H9 (cell line): ENCODE results near the gene TRIM28. TPM values are rescaled to one million over a fixed set of nuclear protein-coding genes. Genes with fewer than 3 reads are reported as not detected.
"Not testable (repeated sequence)": the region's sequence is repeated elsewhere in the genome, so short reads cannot be mapped to it uniquely, and the experiment has no call there.

Experiments used
- DNase-seq: peaks from one replicate; pipeline ENCODE4 v3.0.0-alpha.2; 2017
- H2AFZ ChIP-seq: one replicate; pipeline ENCODE4 v1.6.1; 2013; ENCODE audit warnings: mild to moderate bottlenecking, low read length, control low read depth, moderate library complexity
- H2AK5ac ChIP-seq: 2 replicates; pipeline ENCODE4 v1.6.1; 2013; ENCODE audit warnings: low read length, control low read depth, mixed read lengths; ENCODE audit not compliant: insufficient read length
- H2BK120ac ChIP-seq: one replicate; pipeline ENCODE4 v1.6.1; 2013; ENCODE audit warnings: low read depth, mild to moderate bottlenecking, low read length, control low read depth, inconsistent platforms; ENCODE audit not compliant: poor library complexity, severe bottlenecking
- H2BK12ac ChIP-seq: 2 replicates; pipeline ENCODE4 v1.6.1; 2013; ENCODE audit warnings: low read length, control low read depth, mixed read lengths, low read depth; ENCODE audit not compliant: insufficient read length
- H2BK15ac ChIP-seq: 2 replicates; pipeline ENCODE4 v1.6.1; 2013; ENCODE audit warnings: low read depth, low read length, control low read depth
- H2BK20ac ChIP-seq: one replicate; pipeline ENCODE4 v1.6.1; 2013; ENCODE audit warnings: low read depth, mild to moderate bottlenecking, low read length, control low read depth, inconsistent platforms; ENCODE audit not compliant: poor library complexity, severe bottlenecking
- H2BK5ac ChIP-seq: 2 replicates; pipeline ENCODE4 v1.6.1; 2013; ENCODE audit warnings: low read length, control low read depth, mixed read lengths; ENCODE audit not compliant: insufficient read length
- H3K14ac ChIP-seq: 2 replicates; pipeline ENCODE4 v1.6.1; 2013; ENCODE audit warnings: low read length, control low read depth; ENCODE audit not compliant: insufficient read depth
- H3K18ac ChIP-seq: 2 replicates; pipeline ENCODE4 v1.6.1; 2013; ENCODE audit warnings: low read depth, mild to moderate bottlenecking, mixed read lengths, low read length, control low read depth; ENCODE audit not compliant: insufficient read length
- H3K23ac ChIP-seq: 2 replicates; pipeline ENCODE4 v1.6.1; 2013; ENCODE audit warnings: low read length, control low read depth, mixed read lengths, low read depth; ENCODE audit not compliant: insufficient read length
- H3K23me2 ChIP-seq: 2 replicates; pipeline ENCODE4 v1.6.1; 2013; ENCODE audit warnings: low read depth, mild to moderate bottlenecking, mixed read lengths, low read length, control low read depth; ENCODE audit not compliant: insufficient read length, poor library complexity, severe bottlenecking
- H3K27ac ChIP-seq: 2 replicates; pipeline ENCODE4 v1.5.1; 2013; ENCODE audit warnings: low read length, control low read depth, mixed read lengths, low read depth; ENCODE audit not compliant: insufficient read length
- H3K27me3 ChIP-seq: 2 replicates; pipeline ENCODE4 v1.6.1; 2013; ENCODE audit warnings: low read length, control low read depth, inconsistent platforms; ENCODE audit not compliant: insufficient read depth
- H3K4ac ChIP-seq: 2 replicates; pipeline ENCODE4 v1.6.1; 2013; ENCODE audit warnings: low read depth, mild to moderate bottlenecking, control low read depth, inconsistent platforms, low read length, moderate library complexity
- H3K4me1 ChIP-seq: 2 replicates; pipeline ENCODE4 v1.6.1; 2013; ENCODE audit warnings: low read length, control low read depth, inconsistent platforms; ENCODE audit not compliant: insufficient read depth
- H3K4me2 ChIP-seq: 2 replicates; pipeline ENCODE4 v1.6.1; 2013; ENCODE audit warnings: low read length, control low read depth, mixed read lengths; ENCODE audit not compliant: insufficient read length, insufficient read depth
- H3K56ac ChIP-seq: 2 replicates; pipeline ENCODE4 v1.6.1; 2013; ENCODE audit warnings: low read depth, mild to moderate bottlenecking, mixed read lengths, low read length, control low read depth; ENCODE audit not compliant: insufficient read length
- H3K79me1 ChIP-seq: 2 replicates; pipeline ENCODE4 v1.6.1; 2013; ENCODE audit warnings: low read depth, mild to moderate bottlenecking, moderate library complexity, low read length, control low read depth, inconsistent platforms; ENCODE audit not compliant: insufficient read depth, poor library complexity, severe bottlenecking
- H3K79me2 ChIP-seq: 2 replicates; pipeline ENCODE4 v1.6.1; 2013; ENCODE audit warnings: low read length, control low read depth, inconsistent platforms; ENCODE audit not compliant: insufficient read depth
- H3K9ac ChIP-seq: 2 replicates; pipeline ENCODE4 v1.6.1; 2013; ENCODE audit warnings: low read length, control low read depth, mixed read lengths; ENCODE audit not compliant: insufficient read length; ENCODE audit errors: extremely low read depth
- H3K9me3 ChIP-seq: one replicate; pipeline ENCODE4 v1.6.1; 2013; ENCODE audit warnings: low read depth, low read length, inconsistent platforms; ENCODE audit not compliant: control insufficient read depth
- H3T11ph ChIP-seq: one replicate; pipeline ENCODE4 v1.6.1; 2013; ENCODE audit warnings: mild to moderate bottlenecking, low read length, control low read depth, inconsistent platforms
- H4K20me1 ChIP-seq: one replicate; pipeline ENCODE4 v1.6.1; 2013; ENCODE audit not compliant: control insufficient read depth, insufficient read length, insufficient read depth
- H4K5ac ChIP-seq: 2 replicates; pipeline ENCODE4 v1.6.1; 2013; ENCODE audit warnings: low read depth, mild to moderate bottlenecking, mixed read lengths, low read length, control low read depth; ENCODE audit not compliant: insufficient read length
- H4K8ac ChIP-seq: replicated peaks from 2 replicates; pipeline ENCODE4 v1.6.1; 2013; ENCODE audit warnings: low read length, control low read depth, mixed read lengths, low read depth; ENCODE audit not compliant: insufficient read length
- H4K91ac ChIP-seq: 2 replicates; pipeline ENCODE4 v1.6.1; 2013; ENCODE audit warnings: low read depth, mild to moderate bottlenecking, moderate library complexity, mixed read lengths, low read length, control low read depth; ENCODE audit not compliant: insufficient read length
- H3K27ac Mint-ChIP-seq, 3 experiments: 2 replicates in 2 of 3; 3 replicates in 1 of 3; pipeline ENCODE4 v1.8.0; 2020 to 2021; ENCODE audit warnings: mixed read lengths in 3 of 3, mild to moderate bottlenecking in 1 of 3, moderate library complexity in 1 of 3
- H3K27me3 Mint-ChIP-seq: 2 replicates; pipeline ENCODE4 v1.8.0; 2021; ENCODE audit warnings: low read depth, mild to moderate bottlenecking, moderate library complexity, mixed read lengths
- H3K36me3 Mint-ChIP-seq, 3 experiments: 2 replicates in 2 of 3; 3 replicates in 1 of 3; pipeline ENCODE4 v1.8.0; 2020 to 2021; ENCODE audit warnings: low read depth in 3 of 3, mixed read lengths in 3 of 3; ENCODE audit not compliant: insufficient read depth in 1 of 3
- H3K4me1 Mint-ChIP-seq, 2 experiments: 2 replicates each; pipeline ENCODE4 v1.8.0; 2020; ENCODE audit warnings: mixed read lengths in 2 of 2
- H3K4me3 Mint-ChIP-seq, 2 experiments: 2 replicates in 1 of 2; 3 replicates in 1 of 2; pipeline ENCODE4 v1.8.0; 2020 to 2021; ENCODE audit warnings: mild to moderate bottlenecking in 2 of 2, mixed read lengths in 2 of 2, moderate library complexity in 1 of 2
- H3K9me3 Mint-ChIP-seq, 2 experiments: 2 replicates in 1 of 2; 3 replicates in 1 of 2; pipeline ENCODE4 v1.8.0; 2020; ENCODE audit warnings: mild to moderate bottlenecking in 2 of 2, mixed read lengths in 2 of 2, moderate library complexity in 1 of 2
- CTCF ChIP-seq: fragments of 200-600 bp; sonication (generic); conservative IDR thresholded peaks from 3 replicates; pipeline ENCODE4 v1.8.0; 2021; ENCODE audit warnings: antibody characterized with exemption, mild to moderate bottlenecking
- WGBS: extraction: QIAGEN DNeasy Blood & Tissue Kit; methylation state at CpG from one replicate; pipeline ENCODE4 v1.1.7; 2013; ENCODE audit warnings: missing lambda C conversion rate, low lambda C conversion rate, mixed read lengths; ENCODE audit not compliant: insufficient read length; ENCODE audit errors: extremely low coverage; 5-methylcytosine and 5-hydroxymethylcytosine counted together
- total RNA-seq: library from RNA; stranded (reverse); gene quantifications from 2 replicates; pipeline ENCODE4 v1.2.1, GENCODE V29; 2021

TRIM28 gene
- total RNA-seq, 1 experiment from 2014 or later, result 1,084 TPM

DNA sequence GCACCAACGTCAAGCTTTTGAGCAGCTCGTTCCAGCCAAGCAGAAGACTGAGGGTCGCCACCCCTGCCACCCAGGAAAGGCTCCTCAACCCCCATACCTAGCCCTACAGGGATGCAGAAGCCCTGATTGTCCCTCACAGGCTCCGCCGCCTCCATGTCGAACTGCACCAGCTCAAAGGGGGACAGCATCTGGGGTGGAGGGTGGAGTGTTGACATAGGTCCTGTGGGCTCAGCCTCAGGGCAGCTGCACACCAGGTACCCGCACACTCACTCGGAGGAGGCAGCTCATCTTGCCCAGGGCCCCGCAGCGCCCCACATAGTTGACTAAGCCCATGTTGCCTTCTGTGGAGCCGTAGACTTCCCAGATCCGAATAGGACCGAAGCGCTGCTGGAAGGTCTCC is 43.6 kb upstream of the TRIM28 start:
- Histone ChIP-seq H4K8ac (no peak overlapping the region), H3K27me3 (no peaks in the 10 kb centered on the region), H3T11ph (no peak overlapping the region), H3K9ac (peak overlapping the region; percentile 83), H3K23me2 (peaks cover 14% of the 10 kb centered on the region), H4K91ac (no peak overlapping the region), H2AFZ (no peak overlapping the region), H3K56ac (no peak overlapping the region), H3K4me2 (peak overlapping the region; percentile 99), H2BK5ac (no peak overlapping the region), H2BK12ac (no peak overlapping the region), H2BK20ac (no peak overlapping the region), H3K4ac (no peak overlapping the region), H2BK15ac (no peak overlapping the region), H3K23ac (no peak overlapping the region), H4K5ac (no peak overlapping the region), H2BK120ac (no peak overlapping the region), H3K18ac (no peak overlapping the region), H3K27ac (no peak overlapping the region), H3K4me1 (peaks cover 6% of the 10 kb centered on the region; the same call in 1 of the 2 replicates), H3K79me1 (no peaks in the 10 kb centered on the region), H2AK5ac (no peak overlapping the region), H3K9me3 (no peaks in the 10 kb centered on the region), H4K20me1 (no peaks in the 10 kb centered on the region), H3K79me2 (no peaks in the 10 kb centered on the region), H3K14ac (no peak overlapping the region; the same call in 1 of the 2 replicates)
- no peak overlapping the region for H3K27ac Mint-ChIP-seq
- peak overlapping the region; percentile 86 to 99 for H3K4me3 Mint-ChIP-seq
- H3K27me3 Mint-ChIP-seq, result peaks cover 4% of the 10 kb centered on the region
- no peak for DNase-seq
- H3K9me3 Mint-ChIP-seq, result peaks cover 0 to 3% of the 10 kb centered on the region in 2 experiments; a peak in 1 of 5 replicates
- H3K4me1 Mint-ChIP-seq, result peaks cover 9 to 12% of the 10 kb centered on the region in 2 experiments
- TF ChIP-seq CTCF, result no peak
- no peaks in the 10 kb centered on the region for H3K36me3 Mint-ChIP-seq
- no CpG with 5 or more reads among the region's 14 CpGs for WGBS

DNA sequence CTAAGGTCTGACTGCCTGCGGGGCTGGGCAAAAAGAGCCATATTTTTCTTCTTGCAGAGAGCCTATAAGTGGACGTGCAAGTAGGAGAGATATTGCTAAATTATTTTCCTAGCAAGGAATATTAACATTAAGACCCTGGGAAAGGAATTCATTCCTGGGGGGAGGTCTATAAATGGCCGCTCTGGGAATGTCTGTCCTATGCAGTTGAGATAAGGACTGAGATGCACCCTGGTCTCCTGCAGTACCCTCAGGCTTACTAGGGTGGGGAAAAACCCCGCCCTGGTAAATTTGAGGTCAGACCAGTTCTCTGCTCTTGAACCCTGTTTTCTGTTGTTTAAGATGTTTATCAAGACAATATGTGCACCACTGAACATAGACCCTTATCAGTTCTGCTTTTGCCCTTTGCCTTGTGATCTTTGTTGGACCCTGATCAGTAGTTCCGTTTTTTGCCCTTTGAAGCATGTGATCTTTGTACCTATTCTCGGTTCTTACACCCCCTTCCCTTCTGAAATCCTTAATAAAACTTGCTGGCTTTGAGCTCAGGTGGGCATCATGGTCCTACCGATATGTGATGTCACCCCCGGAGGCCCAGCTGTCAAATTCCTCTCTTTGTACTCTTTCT is 36.2 kb upstream of the TRIM28 start:
- not testable (repeated sequence) for H3K36me3 Mint-ChIP-seq, H3K27ac Mint-ChIP-seq

More for the DNA sequence above, 36.2 kb upstream of the TRIM28 start:
- H3K27ac ChIP-seq, H3K9me3 ChIP-seq, H3K4me2 ChIP-seq, H3T11ph ChIP-seq, H3K23me2 ChIP-seq, H4K5ac ChIP-seq, H3K4ac ChIP-seq, H2BK5ac ChIP-seq, H2BK120ac ChIP-seq, H2AFZ ChIP-seq, H2AK5ac ChIP-seq, H3K79me1 ChIP-seq, H3K56ac ChIP-seq, H3K14ac ChIP-seq, H2BK20ac ChIP-seq, H3K27me3 ChIP-seq, DNase-seq, H3K23ac ChIP-seq, H2BK12ac ChIP-seq, H4K91ac ChIP-seq, H4K8ac ChIP-seq, H3K4me1 Mint-ChIP-seq, H3K9ac ChIP-seq, H3K4me1 ChIP-seq, H3K18ac ChIP-seq, H3K79me2 ChIP-seq, H4K20me1 ChIP-seq, H2BK15ac ChIP-seq: not testable (repeated sequence)
- Mint-ChIP-seq H3K9me3 (peaks cover 11 to 14% of the 10 kb centered on the region in 2 experiments), H3K4me3 (peak overlapping the region in 1 of 2 experiments; percentile 2; a peak in 2 of 5 replicates), H3K27me3 (peaks cover 12% of the 10 kb centered on the region)
- no CpG with 5 or more reads among the region's 8 CpGs for WGBS
